ENCODE data around the gene PXDC1.
"Not testable (repeated sequence)": the region's sequence is repeated elsewhere in the genome, so short reads cannot be mapped to it uniquely, and the experiment has no call there.

The PXDC1 gene

GRCh38 chr6:3762852-3763251, 11.3 kb upstream of the PXDC1 start:
- DNase-seq (ENCODE audit: low read depth, low spot score), result no peak

GRCh38 chr6:3762359-3762758, 10.8 kb upstream of the PXDC1 start:
- no peak for DNase-seq (ENCODE audit: low read depth, low spot score)

- DNase-seq (ENCODE audit: low read depth, low spot score), result no peak
These were observed 10.4 kb upstream of the PXDC1 start for GRCh38 chr6:3761989-3762270.

GRCh38 chr6:3759646-3760232, 8.2 kb upstream of the PXDC1 start:
- DNase-seq (ENCODE audit: low read depth, low spot score), result no peak

GRCh38 chr6:3758842-3759144, 7.3 kb upstream of the PXDC1 start:
- no peak for DNase-seq (ENCODE audit: low read depth, low spot score)

GRCh38 chr6:3757998-3758841, 6.7 kb upstream of the PXDC1 start:
- not testable (repeated sequence) for DNase-seq (ENCODE audit: low read depth, low spot score)

- peak; percentile 74 for DNase-seq (ENCODE audit: low read depth, low spot score)
These were observed 5.7 kb upstream of the PXDC1 start for GRCh38 chr6:3757241-3757641.

- DNase-seq (ENCODE audit: low read depth, low spot score), result peak; percentile 50
These were observed 5.0 kb upstream of the PXDC1 start for GRCh38 chr6:3756546-3756945.

- DNase-seq (ENCODE audit: low read depth, low spot score), result peak; percentile 92
These were observed 4.4 kb upstream of the PXDC1 start for GRCh38 chr6:3755637-3756545.

- DNase-seq (ENCODE audit: low read depth, low spot score), result no peak
These were observed 3.3 kb upstream of the PXDC1 start for GRCh38 chr6:3754776-3755175.

- DNase-seq (ENCODE audit: low read depth, low spot score), result not testable (repeated sequence)
These were observed 2.7 kb upstream of the PXDC1 start for GRCh38 chr6:3754032-3754725.

- no peak for DNase-seq (ENCODE audit: low read depth, low spot score)
These were observed 1.8 kb upstream of the PXDC1 start for GRCh38 chr6:3753228-3753835.

GRCh38 chr6:3752531-3753227, 1.2 kb upstream of the PXDC1 start:
- DNase-seq (ENCODE audit: low read depth, low spot score), result peak; percentile 69

GRCh38 chr6:3751730-3752530, 417 bp upstream of the PXDC1 start:
- peak; percentile 82 for DNase-seq (ENCODE audit: low read depth, low spot score)

- DNase-seq (ENCODE audit: low read depth, low spot score), result peak; percentile 55
These were observed 1.0 kb downstream of the PXDC1 start for GRCh38 chr6:3750317-3751076.

- DNase-seq (ENCODE audit: low read depth, low spot score), result peak; percentile 46
These were observed 1.6 kb downstream of the PXDC1 start for GRCh38 chr6:3749977-3750316.

- DNase-seq (ENCODE audit: low read depth, low spot score), result peak; percentile 61
These were observed 2.3 kb downstream of the PXDC1 start for GRCh38 chr6:3749067-3749841.

GRCh38 chr6:3748208-3749066, 3.1 kb downstream of the PXDC1 start:
- peak; percentile 88 for DNase-seq (ENCODE audit: low read depth, low spot score)
